ENCODE results near the gene SNRNP25. TPM values are rescaled to one million over a fixed set of nuclear protein-coding genes. Genes with fewer than 3 reads are reported as not detected.

SNRNP25 gene
- total RNA-seq, 5 donors from 2014 or later (not counting 1 experiment from before 2014, with no cell fraction given) = 6.8 to 11.4 (median 9.0) TPM

GRCh38 chr16:57711-58110, 4.1 kb downstream of the SNRNP25 start:
- H3K9me3 Mint-ChIP-seq = no peaks in the 10 kb centered on the region
- no peak overlapping the region for H3K27ac Mint-ChIP-seq
- peaks cover 4 to 13% (median 9%) of the 10 kb centered on the region in 3 donors for H3K4me1 Mint-ChIP-seq
- DNase-seq = no peak
- ChIA-PET CTCF (no interaction called here), POLR2A (no interaction called here)
- H3K9me3 ChIP-seq = no peaks in the 10 kb centered on the region
- peaks cover 5 to 9% of the 10 kb centered on the region in 2 experiments for H3K4me1 ChIP-seq (ENCODE audit: control insufficient read depth in 1 of 2, extremely low read depth in 1 of 2, insufficient read depth in 2 of 2, low read length in 2 of 2)
- peaks cover 14% of the 10 kb centered on the region in 2 donors for H3K36me3 ChIP-seq (ENCODE audit: control insufficient read depth in 2 of 2, extremely low read depth in 1 of 2, insufficient read depth in 1 of 2, low read length in 1 of 2)
- no peak overlapping the region for H3K27ac ChIP-seq (ENCODE audit: low read length)
- H3K27me3 ChIP-seq (replicated peaks in 1 of 2; ENCODE audit: control insufficient read depth in 2 of 2, extremely low read depth in 1 of 2, insufficient read depth in 2 of 2, low read length in 1 of 2) = peaks cover 0 to 9% of the 10 kb centered on the region in 2 experiments
- no peak overlapping the region for H3K4me3 ChIP-seq (ENCODE audit: control insufficient read depth in 1 of 2, extremely low read depth in 1 of 2, low read length in 1 of 2)
- ATAC-seq (replicated peaks in 1 of 4) = no peak
- peaks cover 8% of the 10 kb centered on the region for H3K36me3 Mint-ChIP-seq
- H3K4me3 Mint-ChIP-seq = no peak overlapping the region
- no peaks in the 10 kb centered on the region for H3K27me3 Mint-ChIP-seq
- WGBS (ENCODE audit: insufficient coverage) = 92% methylated on average over 5 of the region's 8 CpGs

GRCh38 chr16:58491-59439, 5.1 kb downstream of the SNRNP25 start:
- CTCF ChIA-PET = interaction anchor here in 1 of 2 donors (0.6 kb wide), 1 partner anchor 758 kb away, joined by 7 read pairs; no protein-coding TSS in a partner anchor
- Mint-ChIP-seq H3K27me3 (no peaks in the 10 kb centered on the region), H3K4me1 (peaks cover 0 to 8% (median 4%) of the 10 kb centered on the region in 3 donors), H3K27ac (no peak overlapping the region), H3K9me3 (no peaks in the 10 kb centered on the region), H3K4me3 (no peak overlapping the region), H3K36me3 (peaks cover 6% of the 10 kb centered on the region)
- DNase-seq = no peak
- Histone ChIP-seq H3K9me3 (no peaks in the 10 kb centered on the region), H3K4me3 (ENCODE audit: control insufficient read depth in 1 of 2, extremely low read depth in 1 of 2, low read length in 1 of 2) (no peak overlapping the region), H3K36me3 (ENCODE audit: control insufficient read depth in 2 of 2, extremely low read depth in 1 of 2, insufficient read depth in 1 of 2, low read length in 1 of 2) (peaks cover 14% of the 10 kb centered on the region in 2 donors), H3K27me3 (replicated peaks in 1 of 2; ENCODE audit: control insufficient read depth in 2 of 2, extremely low read depth in 1 of 2, insufficient read depth in 2 of 2, low read length in 1 of 2) (peaks cover 0 to 12% of the 10 kb centered on the region in 2 experiments), H3K4me1 (ENCODE audit: control insufficient read depth in 1 of 2, extremely low read depth in 1 of 2, insufficient read depth in 2 of 2, low read length in 2 of 2) (peaks cover 2 to 6% of the 10 kb centered on the region in 2 experiments), H3K27ac (ENCODE audit: low read length) (no peak overlapping the region)
- no peak for ATAC-seq (replicated peaks in 1 of 4)
- WGBS (ENCODE audit: insufficient coverage) = 80% methylated on average over 25 of the region's 29 CpGs
- POLR2A ChIA-PET = no interaction called here

GRCh38 chr16:59440-60059, 5.9 kb downstream of the SNRNP25 start:
- no peak overlapping the region for H3K4me3 ChIP-seq (ENCODE audit: control insufficient read depth in 1 of 2, extremely low read depth in 1 of 2, low read length in 1 of 2)
- POLR2A ChIA-PET = no interaction called here
- CTCF ChIA-PET = no interaction called here
- H3K27ac Mint-ChIP-seq = no peak overlapping the region
- no peak for DNase-seq
- WGBS (ENCODE audit: insufficient coverage) = 94% methylated on average over 5 of the region's 14 CpGs
- no peaks in the 10 kb centered on the region for H3K4me1 ChIP-seq (ENCODE audit: control insufficient read depth in 1 of 2, extremely low read depth in 1 of 2, insufficient read depth in 2 of 2, low read length in 2 of 2)
- peaks cover 6% of the 10 kb centered on the region for H3K36me3 Mint-ChIP-seq
- H3K9me3 Mint-ChIP-seq = no peaks in the 10 kb centered on the region
- peaks cover 0 to 4% (median 0%) of the 10 kb centered on the region in 3 donors for H3K4me1 Mint-ChIP-seq
- no peaks in the 10 kb centered on the region for H3K9me3 ChIP-seq
- no peak overlapping the region for H3K4me3 Mint-ChIP-seq
- no peak overlapping the region for H3K27ac ChIP-seq (ENCODE audit: low read length)
- H3K27me3 Mint-ChIP-seq = no peaks in the 10 kb centered on the region
- H3K36me3 ChIP-seq (ENCODE audit: control insufficient read depth in 2 of 2, extremely low read depth in 1 of 2, insufficient read depth in 1 of 2, low read length in 1 of 2) = peaks cover 14% of the 10 kb centered on the region in 2 donors
- no peak for ATAC-seq (replicated peaks in 1 of 4)
- H3K27me3 ChIP-seq (replicated peaks in 1 of 2; ENCODE audit: control insufficient read depth in 2 of 2, extremely low read depth in 1 of 2, insufficient read depth in 2 of 2, low read length in 1 of 2) = peaks cover 0 to 12% of the 10 kb centered on the region in 2 experiments

- Mint-ChIP-seq H3K4me1 (peaks cover 0 to 1% (median 0%) of the 10 kb centered on the region in 3 donors), H3K4me3 (no peak overlapping the region), H3K27me3 (no peaks in the 10 kb centered on the region), H3K36me3 (peaks cover 6% of the 10 kb centered on the region), H3K27ac (no peak overlapping the region), H3K9me3 (no peaks in the 10 kb centered on the region)
- no peak for DNase-seq
- H3K9me3 ChIP-seq = no peaks in the 10 kb centered on the region
- ATAC-seq (replicated peaks in 1 of 4) = no peak
- peaks cover 0 to 12% of the 10 kb centered on the region in 2 experiments for H3K27me3 ChIP-seq (replicated peaks in 1 of 2; ENCODE audit: control insufficient read depth in 2 of 2, extremely low read depth in 1 of 2, insufficient read depth in 2 of 2, low read length in 1 of 2)
- ChIA-PET CTCF (no interaction called here), POLR2A (no interaction called here)
- peaks cover 14% of the 10 kb centered on the region in 2 donors for H3K36me3 ChIP-seq (ENCODE audit: control insufficient read depth in 2 of 2, extremely low read depth in 1 of 2, insufficient read depth in 1 of 2, low read length in 1 of 2)
- no peak overlapping the region for H3K4me3 ChIP-seq (ENCODE audit: control insufficient read depth in 1 of 2, extremely low read depth in 1 of 2, low read length in 1 of 2)
- 86% methylated on average over 5 of the region's 11 CpGs for WGBS (ENCODE audit: insufficient coverage)
- no peaks in the 10 kb centered on the region for H3K4me1 ChIP-seq (ENCODE audit: control insufficient read depth in 1 of 2, extremely low read depth in 1 of 2, insufficient read depth in 2 of 2, low read length in 2 of 2)
- no peak overlapping the region for H3K27ac ChIP-seq (ENCODE audit: low read length)
Measured at GRCh38 chr16:60166-60565, 6.5 kb downstream of the SNRNP25 start.

- H3K4me3 ChIP-seq (ENCODE audit: control insufficient read depth in 1 of 2, extremely low read depth in 1 of 2, low read length in 1 of 2) = no peak overlapping the region
- Mint-ChIP-seq H3K36me3 (peaks cover 6% of the 10 kb centered on the region), H3K4me3 (no peak overlapping the region), H3K27me3 (peaks cover 0 to 3% of the 10 kb centered on the region in 2 donors), H3K4me1 (peaks cover 0 to 5% (median 3%) of the 10 kb centered on the region in 3 donors), H3K9me3 (no peaks in the 10 kb centered on the region), H3K27ac (no peak overlapping the region)
- POLR2A ChIA-PET = no interaction called here
- WGBS (ENCODE audit: insufficient coverage) = 91% methylated on average over 77 of the region's 89 CpGs
- peaks cover 0 to 19% of the 10 kb centered on the region in 2 experiments for H3K27me3 ChIP-seq (replicated peaks in 1 of 2; ENCODE audit: control insufficient read depth in 2 of 2, extremely low read depth in 1 of 2, insufficient read depth in 2 of 2, low read length in 1 of 2)
- H3K4me1 ChIP-seq (ENCODE audit: control insufficient read depth in 1 of 2, extremely low read depth in 1 of 2, insufficient read depth in 2 of 2, low read length in 2 of 2) = peaks cover 0 to 5% of the 10 kb centered on the region in 2 experiments
- H3K9me3 ChIP-seq = no peaks in the 10 kb centered on the region
- no peak overlapping the region for H3K27ac ChIP-seq (ENCODE audit: low read length)
- no peak for DNase-seq
- H3K36me3 ChIP-seq (ENCODE audit: control insufficient read depth in 2 of 2, extremely low read depth in 1 of 2, insufficient read depth in 1 of 2, low read length in 1 of 2) = peaks cover 9 to 10% of the 10 kb centered on the region in 2 donors
- ATAC-seq (replicated peaks in 1 of 4) = no peak
- CTCF ChIA-PET = no interaction called here
Measured at GRCh38 chr16:60929-61878, 7.6 kb downstream of the SNRNP25 start.

- Mint-ChIP-seq H3K4me3 (no peak overlapping the region), H3K4me1 (peaks cover 0 to 5% (median 3%) of the 10 kb centered on the region in 3 donors), H3K9me3 (no peaks in the 10 kb centered on the region), H3K27ac (no peak overlapping the region), H3K36me3 (peaks cover 6% of the 10 kb centered on the region), H3K27me3 (peaks cover 0 to 3% of the 10 kb centered on the region in 2 donors)
- peaks cover 0 to 25% of the 10 kb centered on the region in 2 experiments for H3K27me3 ChIP-seq (replicated peaks in 1 of 2; ENCODE audit: control insufficient read depth in 2 of 2, extremely low read depth in 1 of 2, insufficient read depth in 2 of 2, low read length in 1 of 2)
- H3K36me3 ChIP-seq (ENCODE audit: control insufficient read depth in 2 of 2, extremely low read depth in 1 of 2, insufficient read depth in 1 of 2, low read length in 1 of 2) = peaks cover 2 to 6% of the 10 kb centered on the region in 2 donors
- ATAC-seq (replicated peaks in 1 of 4) (no peak), DNase-seq (no peak)
- peaks cover 0 to 5% of the 10 kb centered on the region in 2 experiments for H3K4me1 ChIP-seq (ENCODE audit: control insufficient read depth in 1 of 2, extremely low read depth in 1 of 2, insufficient read depth in 2 of 2, low read length in 2 of 2)
- H3K27ac ChIP-seq (ENCODE audit: low read length) = no peak overlapping the region
- no peak overlapping the region for H3K4me3 ChIP-seq (ENCODE audit: control insufficient read depth in 1 of 2, extremely low read depth in 1 of 2, low read length in 1 of 2)
- ChIA-PET POLR2A (no interaction called here), CTCF (interaction anchor here in 1 of 2 donors (0.6 kb wide), 1 partner anchor 42 kb away, joined by 3 read pairs; no protein-coding TSS in a partner anchor)
- no peaks in the 10 kb centered on the region for H3K9me3 ChIP-seq
- 93% methylated on average over 30 of the region's 32 CpGs for WGBS (ENCODE audit: insufficient coverage)
Measured at GRCh38 chr16:61879-62281, 8.3 kb downstream of the SNRNP25 start.
